Pancreas (tissue), 10 donors: ENCODE measurements around the gene PITPNM3. TPM values are rescaled to one million over a fixed set of nuclear protein-coding genes. Genes with fewer than 3 reads are reported as not detected.

Experiments used
- ATAC-seq, 4 donors: fragments of 200-7000 bp; cut with Tn5 transposase; one replicate each; pipeline versions ENCODE4 v1.8.0 to v1.9.1; 2020; ENCODE audit warnings: mild to moderate bottlenecking in 4 of 4, moderate library complexity in 4 of 4
- DNase-seq, 6 donors: peaks; one replicate each; pipeline ENCODE4 v3.0.0-alpha.2; 2020
- FAIRE-seq: peaks from 2 replicates; lab custom pipeline; 2012; peaks lifted over from hg19 to GRCh38; lab: Jason Lieb, UNC
- H3K27ac ChIP-seq, 4 donors: fragments of 200-600 bp; sonication (generic); 1 replicate in 3 of 4; 2 replicates in 1 of 4; pipeline versions ENCODE4 v1.5.0 to v1.8.0; 2020
- H3K27me3 ChIP-seq, 4 donors: fragments of 200-600 bp; one replicate each; pipeline ENCODE4 v1.8.0; 2021
- H3K36me3 ChIP-seq, 3 donors: fragments of 200-600 bp; sonication (generic) in 1 of 3; one replicate each; pipeline versions ENCODE4 v1.5.0 to v1.8.0; 2020 to 2021
- H3K4me1 ChIP-seq, 3 donors: fragments of 200-600 bp; one replicate each; pipeline ENCODE4 v1.8.0; 2021
- H3K4me3 ChIP-seq, 4 donors: fragments of 200-600 bp; sonication (generic) in 2 of 4; one replicate each; pipeline versions ENCODE4 v1.5.0 to v1.8.0; 2020 to 2021
- H3K9me3 ChIP-seq, 4 donors: fragments of 200-600 bp; one replicate each; pipeline ENCODE4 v1.8.0; 2021
- WGBS, 2 donors: extraction: QIAGEN DNeasy Blood & Tissue Kit; methylation state at CpG; one replicate each; pipeline ENCODE4 v1.1.7; 2013; 5-methylcytosine and 5-hydroxymethylcytosine counted together
- intact Hi-C, 3 donors: fragments of 100-400 bp; cut with DNase I; formaldehyde crosslinking; loops; one replicate each; pipeline versions ENCODE4 v1.11.1 to v1.14.2; 2022
- polyA plus RNA-seq, 2 donors: library from polyadenylated mRNA; stranded (reverse); fragments of 200-250 nt; gene quantifications; one replicate each; pipeline ENCODE4 v1.2.3, GENCODE V29; 2013
- total RNA-seq, 6 donors: library from RNA; stranded (reverse); fragmentation: NEBNext Ultra II Directional in 4 of 6; extraction: Animal tissue kit (Norgen Biotek cat#: 25700) in 4 of 6; gene quantifications; one replicate each; pipeline versions ENCODE4 v1.2.1 to v1.2.4, GENCODE V29; 2021 to 2023
- TF ChIP-seq, protein P1 (sequence below), 4 donors: fragments of 200-600 bp; sonication (generic) in 3 of 4; IDR thresholded peaks; one replicate each; pipeline versions ENCODE4 v1.5.0 to v1.8.0; 2021; ENCODE audit warnings: antibody characterized with exemption in 4 of 4
- donor health status: healthy with polysubstance abuse.
- donor health status: DM: no; HTN: no; CAD: no; lungs with moderate emphysema.
- donor health status: DM: no; HTN: no; CAD: no.
- donor health status: control.
- donor health status: control.
- donor health status: Bipolar disorder and iron deficiency.
- donor health status: DM: yes; HTN: yes; CAD: no.
- donor health status: DM: no; HTN: no; CAD: no.
- donor health status: DM: no; HTN: no; CAD: no.
- donor health status: DM: yes; HTN: yes; CAD: no.

The PITPNM3 gene
- total RNA-seq (1 to 10 TPM in 5 of 6 donors, under 1 TPM in 1; 0.67 to 4.3 (median 2.5) TPM), polyA plus RNA-seq (1 to 10 TPM; 1.7 to 5.1 TPM)

DNA sequence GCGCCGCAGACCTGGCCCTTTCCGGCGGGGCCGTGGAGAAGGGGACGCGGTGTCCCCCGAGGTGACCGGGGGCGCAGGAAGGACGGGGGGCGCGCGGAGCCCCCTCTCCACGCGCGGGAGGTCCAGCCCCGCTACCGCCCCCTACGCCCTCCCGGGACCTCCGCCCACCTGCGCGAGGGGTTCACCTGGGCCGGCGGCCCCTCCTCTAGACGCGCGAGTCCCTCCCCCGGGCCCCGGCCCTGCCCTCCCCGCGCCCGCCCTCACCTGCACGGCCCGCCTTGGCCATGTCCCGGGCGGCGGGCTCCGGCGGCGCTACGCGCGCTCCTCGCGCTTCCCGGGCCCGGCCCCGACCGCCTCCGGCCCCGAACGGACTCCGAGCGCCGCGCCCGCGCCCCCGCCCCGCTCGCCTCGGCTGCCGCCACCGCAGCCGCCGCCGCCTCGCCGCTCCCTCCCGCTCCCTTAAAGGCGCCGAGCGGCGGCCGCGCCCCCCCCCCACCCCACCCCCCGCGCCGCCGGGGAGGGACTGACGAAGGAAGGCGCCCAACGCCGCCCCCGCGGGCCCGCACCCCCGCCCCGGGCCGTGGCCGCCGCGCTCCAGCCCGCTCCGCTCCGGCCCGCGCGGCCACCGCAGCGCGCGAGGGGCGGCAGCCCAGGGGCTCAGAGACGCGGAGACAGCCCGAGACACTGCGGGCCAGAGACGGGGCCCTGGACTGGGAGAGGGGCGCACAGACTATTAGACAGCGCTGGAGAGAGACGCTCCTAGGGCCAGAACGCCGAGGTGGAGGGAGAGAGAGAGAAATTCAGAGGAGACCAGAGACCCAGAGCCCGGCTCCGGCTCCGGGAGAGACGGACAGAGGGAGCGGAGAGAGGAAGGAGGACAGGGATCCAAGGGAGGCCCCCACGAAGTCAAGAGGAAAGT is at the start of gene PITPNM3:
Gene PITPNM3, minus strand, starts transcription at position 435 of the 919 bp plus-strand sequence. Its CDS starts 149 bp downstream, at position 286.
- TF ChIP-seq, protein P1, sequence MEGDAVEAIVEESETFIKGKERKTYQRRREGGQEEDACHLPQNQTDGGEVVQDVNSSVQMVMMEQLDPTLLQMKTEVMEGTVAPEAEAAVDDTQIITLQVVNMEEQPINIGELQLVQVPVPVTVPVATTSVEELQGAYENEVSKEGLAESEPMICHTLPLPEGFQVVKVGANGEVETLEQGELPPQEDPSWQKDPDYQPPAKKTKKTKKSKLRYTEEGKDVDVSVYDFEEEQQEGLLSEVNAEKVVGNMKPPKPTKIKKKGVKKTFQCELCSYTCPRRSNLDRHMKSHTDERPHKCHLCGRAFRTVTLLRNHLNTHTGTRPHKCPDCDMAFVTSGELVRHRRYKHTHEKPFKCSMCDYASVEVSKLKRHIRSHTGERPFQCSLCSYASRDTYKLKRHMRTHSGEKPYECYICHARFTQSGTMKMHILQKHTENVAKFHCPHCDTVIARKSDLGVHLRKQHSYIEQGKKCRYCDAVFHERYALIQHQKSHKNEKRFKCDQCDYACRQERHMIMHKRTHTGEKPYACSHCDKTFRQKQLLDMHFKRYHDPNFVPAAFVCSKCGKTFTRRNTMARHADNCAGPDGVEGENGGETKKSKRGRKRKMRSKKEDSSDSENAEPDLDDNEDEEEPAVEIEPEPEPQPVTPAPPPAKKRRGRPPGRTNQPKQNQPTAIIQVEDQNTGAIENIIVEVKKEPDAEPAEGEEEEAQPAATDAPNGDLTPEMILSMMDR (IDR thresholded peaks at IDR 0.05), result no peak
- Histone ChIP-seq H3K27ac (peak within 1 kb of the TSS in 1 of 4 donors; percentile 15), H3K4me3 (peak within 1 kb of the TSS; percentile 18 to 59 (median 45)), H3K36me3 (no peaks in the 10 kb centered on the region), H3K4me1 (no peaks in the 10 kb centered on the region), H3K27me3 (no peaks in the 10 kb centered on the region), H3K9me3 (no peaks in the 10 kb centered on the region)
- ATAC-seq (peak; percentile 27 to 64 (median 55)), FAIRE-seq (no peak), DNase-seq (peak in 4 of 6 donors; percentile 23 to 75 (median 62))
- intact Hi-C loops, result no loop called here
- 3% methylated on average over 56 to 120 of the region's 122 CpGs for WGBS, 2 donors

DNA sequence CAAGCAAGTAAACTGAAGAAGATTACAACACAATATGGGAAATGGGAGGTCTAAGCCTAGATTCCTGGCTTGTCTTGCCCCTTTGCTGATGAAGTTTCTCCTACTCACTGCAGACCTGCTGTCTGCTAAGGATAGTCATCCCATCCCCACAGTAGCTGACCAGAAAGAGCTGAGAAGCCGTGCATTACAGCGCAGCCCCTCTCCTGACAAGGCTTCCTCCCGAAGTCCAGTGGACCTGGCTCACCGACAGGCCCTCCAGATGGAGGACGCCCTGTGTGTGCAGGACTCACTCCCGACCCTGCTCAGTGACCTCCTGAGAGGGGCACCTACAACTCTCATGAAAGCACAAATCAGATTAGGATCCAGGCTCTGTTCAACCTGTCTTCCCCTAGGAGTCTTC is 48.8 kb upstream of the PITPNM3 start:
- Histone ChIP-seq H3K9me3 (no peaks in the 10 kb centered on the region), H3K36me3 (peaks cover 0 to 40% (median 3%) of the 10 kb centered on the region in 3 donors), H3K4me1 (no peaks in the 10 kb centered on the region), H3K4me3 (no peak overlapping the region), H3K27ac (no peak overlapping the region), H3K27me3 (no peaks in the 10 kb centered on the region)
- 90 to 98% methylated on average over 6 of the region's 6 CpGs for WGBS, 2 donors
- FAIRE-seq, result no peak
- TF ChIP-seq, protein P1 (IDR thresholded peaks at IDR 0.05), result no peak
- no peak for ATAC-seq
- DNase-seq, result no peak
- intact Hi-C loops, result no loop called here

DNA sequence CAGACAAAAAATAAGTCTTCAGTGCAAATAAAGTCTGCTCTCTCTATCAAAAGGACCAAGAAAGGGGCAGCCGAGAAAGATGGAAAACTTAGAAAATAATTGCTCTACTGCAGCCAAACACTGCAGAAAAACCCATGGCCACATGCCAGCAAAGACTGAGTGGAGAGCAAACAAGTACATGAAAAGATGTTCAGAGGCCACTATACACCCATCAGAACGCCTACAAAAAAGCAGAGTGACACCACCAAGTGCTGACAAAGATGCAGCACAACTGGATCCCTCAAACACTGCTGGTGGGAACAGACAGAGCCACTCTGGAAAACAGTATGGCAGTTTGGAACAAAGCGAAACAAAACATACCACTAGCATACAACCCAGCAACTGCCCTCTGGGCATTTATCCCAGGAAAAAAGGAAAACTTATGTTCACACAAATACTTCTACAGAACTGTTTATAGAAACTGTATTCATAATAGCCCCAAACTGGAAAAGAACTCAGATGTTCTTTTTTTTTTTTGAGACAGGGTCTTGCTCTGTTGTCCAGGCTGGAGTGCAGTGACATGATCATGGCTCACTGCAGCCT is 47.5 kb upstream of the PITPNM3 start:
- DNase-seq (no peak), FAIRE-seq (no peak), ATAC-seq (no peak)
- H3K9me3 ChIP-seq, result no peaks in the 10 kb centered on the region
- H3K4me1 ChIP-seq, result peaks cover 0 to 2% (median 0%) of the 10 kb centered on the region in 3 donors
- H3K27me3 ChIP-seq, result no peaks in the 10 kb centered on the region
- no peak overlapping the region for H3K4me3 ChIP-seq
- intact Hi-C loops, result no loop called here
- H3K36me3 ChIP-seq, result peaks cover 0 to 27% (median 3%) of the 10 kb centered on the region in 3 donors
- 73% methylated on average over 3 of the region's 3 CpGs for WGBS, 2 donors
- TF ChIP-seq, protein P1 (IDR thresholded peaks at IDR 0.05), result no peak
- no peak overlapping the region for H3K27ac ChIP-seq

GRCh38 chr17:6602141-6602540 is 45.8 kb upstream of the PITPNM3 start:
- H3K27ac ChIP-seq, result no peak overlapping the region
- FAIRE-seq (no peak), ATAC-seq (no peak), DNase-seq (no peak)
- H3K4me1 ChIP-seq, result peaks cover 0 to 14% (median 8%) of the 10 kb centered on the region in 3 donors
- H3K36me3 ChIP-seq, result peaks cover 0 to 10% (median 3%) of the 10 kb centered on the region in 3 donors
- TF ChIP-seq, protein P1 (IDR thresholded peaks at IDR 0.05), result no peak
- no peak overlapping the region for H3K4me3 ChIP-seq
- intact Hi-C loops, result no loop called here
- WGBS, 2 donors, result 86 to 88% methylated on average over 2 of the region's 2 CpGs
- H3K27me3 ChIP-seq, result no peaks in the 10 kb centered on the region
- no peaks in the 10 kb centered on the region for H3K9me3 ChIP-seq
